Pancreas (tissue), 10 donors: ENCODE measurements around the gene TERT. TPM values are rescaled to one million over a fixed set of nuclear protein-coding genes. Genes with fewer than 3 reads are reported as not detected.

Experiments
- ATAC-seq, 4 donors: fragments of 200-7000 bp; cut with Tn5 transposase; one replicate each; pipeline versions ENCODE4 v1.8.0 to v1.9.1; 2020; ENCODE audit warnings: mild to moderate bottlenecking in 4 of 4, moderate library complexity in 4 of 4
- DNase-seq, 6 donors: peaks; one replicate each; pipeline ENCODE4 v3.0.0-alpha.2; 2020
- FAIRE-seq: peaks from 2 replicates; lab custom pipeline; 2012; peaks lifted over from hg19 to GRCh38; lab: Jason Lieb, UNC
- H3K27ac ChIP-seq, 4 donors: fragments of 200-600 bp; sonication (generic); 1 replicate in 3 of 4; 2 replicates in 1 of 4; pipeline versions ENCODE4 v1.5.0 to v1.8.0; 2020
- H3K27me3 ChIP-seq, 4 donors: fragments of 200-600 bp; one replicate each; pipeline ENCODE4 v1.8.0; 2021
- H3K36me3 ChIP-seq, 3 donors: fragments of 200-600 bp; sonication (generic) in 1 of 3; one replicate each; pipeline versions ENCODE4 v1.5.0 to v1.8.0; 2020 to 2021
- H3K4me1 ChIP-seq, 3 donors: fragments of 200-600 bp; one replicate each; pipeline ENCODE4 v1.8.0; 2021
- H3K4me3 ChIP-seq, 4 donors: fragments of 200-600 bp; sonication (generic) in 2 of 4; one replicate each; pipeline versions ENCODE4 v1.5.0 to v1.8.0; 2020 to 2021
- H3K9me3 ChIP-seq, 4 donors: fragments of 200-600 bp; one replicate each; pipeline ENCODE4 v1.8.0; 2021
- WGBS, 2 donors: extraction: QIAGEN DNeasy Blood & Tissue Kit; methylation state at CpG; one replicate each; pipeline ENCODE4 v1.1.7; 2013; 5-methylcytosine and 5-hydroxymethylcytosine counted together
- intact Hi-C, 3 donors: fragments of 100-400 bp; cut with DNase I; formaldehyde crosslinking; loops; one replicate each; pipeline versions ENCODE4 v1.11.1 to v1.14.2; 2022
- polyA plus RNA-seq, 2 donors: library from polyadenylated mRNA; stranded (reverse); fragments of 200-250 nt; gene quantifications; one replicate each; pipeline ENCODE4 v1.2.3, GENCODE V29; 2013
- total RNA-seq, 6 donors: library from RNA; stranded (reverse); fragmentation: NEBNext Ultra II Directional in 4 of 6; extraction: Animal tissue kit (Norgen Biotek cat#: 25700) in 4 of 6; gene quantifications; one replicate each; pipeline versions ENCODE4 v1.2.1 to v1.2.4, GENCODE V29; 2021 to 2023
- TF ChIP-seq, protein P1 (sequence below), 4 donors: fragments of 200-600 bp; sonication (generic) in 3 of 4; IDR thresholded peaks; one replicate each; pipeline versions ENCODE4 v1.5.0 to v1.8.0; 2021; ENCODE audit warnings: antibody characterized with exemption in 4 of 4
- donor health status: healthy with polysubstance abuse.
- donor health status: DM: no; HTN: no; CAD: no; lungs with moderate emphysema.
- donor health status: DM: no; HTN: no; CAD: no.
- donor health status: control.
- donor health status: control.
- donor health status: Bipolar disorder and iron deficiency.
- donor health status: DM: yes; HTN: yes; CAD: no.
- donor health status: DM: no; HTN: no; CAD: no.
- donor health status: DM: no; HTN: no; CAD: no.
- donor health status: DM: yes; HTN: yes; CAD: no.

Gene TERT
- total and polyA plus RNA-seq, 8 donors, result 0.06 to 0.28 (median 0.25) TPM; not detected in 5

DNA sequence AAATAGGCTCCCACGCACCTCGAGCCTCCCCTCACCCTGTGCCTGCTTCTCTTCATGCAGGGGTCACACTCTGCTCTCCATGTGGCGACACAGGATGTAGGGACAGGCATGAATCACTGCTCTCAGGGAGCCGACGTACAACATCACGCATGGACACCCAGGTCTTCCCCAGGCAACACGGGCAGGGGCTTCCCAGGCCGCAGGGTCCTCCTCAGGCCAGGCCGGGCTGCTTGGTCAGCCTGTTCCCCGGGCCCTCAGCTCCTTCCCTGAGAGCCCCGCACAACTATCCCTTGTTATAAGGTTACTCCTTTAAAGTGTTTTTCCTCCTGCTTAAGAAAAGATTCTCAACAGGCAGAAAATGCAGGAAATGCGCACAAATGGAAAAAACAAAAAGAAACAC lies 68.6 kb downstream of the TERT start:
- TF ChIP-seq, protein P1, sequence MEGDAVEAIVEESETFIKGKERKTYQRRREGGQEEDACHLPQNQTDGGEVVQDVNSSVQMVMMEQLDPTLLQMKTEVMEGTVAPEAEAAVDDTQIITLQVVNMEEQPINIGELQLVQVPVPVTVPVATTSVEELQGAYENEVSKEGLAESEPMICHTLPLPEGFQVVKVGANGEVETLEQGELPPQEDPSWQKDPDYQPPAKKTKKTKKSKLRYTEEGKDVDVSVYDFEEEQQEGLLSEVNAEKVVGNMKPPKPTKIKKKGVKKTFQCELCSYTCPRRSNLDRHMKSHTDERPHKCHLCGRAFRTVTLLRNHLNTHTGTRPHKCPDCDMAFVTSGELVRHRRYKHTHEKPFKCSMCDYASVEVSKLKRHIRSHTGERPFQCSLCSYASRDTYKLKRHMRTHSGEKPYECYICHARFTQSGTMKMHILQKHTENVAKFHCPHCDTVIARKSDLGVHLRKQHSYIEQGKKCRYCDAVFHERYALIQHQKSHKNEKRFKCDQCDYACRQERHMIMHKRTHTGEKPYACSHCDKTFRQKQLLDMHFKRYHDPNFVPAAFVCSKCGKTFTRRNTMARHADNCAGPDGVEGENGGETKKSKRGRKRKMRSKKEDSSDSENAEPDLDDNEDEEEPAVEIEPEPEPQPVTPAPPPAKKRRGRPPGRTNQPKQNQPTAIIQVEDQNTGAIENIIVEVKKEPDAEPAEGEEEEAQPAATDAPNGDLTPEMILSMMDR (IDR thresholded peaks at IDR 0.05), result no peak
- intact Hi-C loops, result no loop called here
- ATAC-seq (no peak), FAIRE-seq (no peak), DNase-seq (no peak)
- H3K27ac ChIP-seq, result no peak overlapping the region
- H3K9me3 ChIP-seq, result no peaks in the 10 kb centered on the region
- no peaks in the 10 kb centered on the region for H3K4me1 ChIP-seq
- no peak overlapping the region for H3K4me3 ChIP-seq
- no peaks in the 10 kb centered on the region for H3K36me3 ChIP-seq
- 68 to 85% methylated on average over 12 of the region's 12 CpGs for WGBS, 2 donors
- no peaks in the 10 kb centered on the region for H3K27me3 ChIP-seq

DNA sequence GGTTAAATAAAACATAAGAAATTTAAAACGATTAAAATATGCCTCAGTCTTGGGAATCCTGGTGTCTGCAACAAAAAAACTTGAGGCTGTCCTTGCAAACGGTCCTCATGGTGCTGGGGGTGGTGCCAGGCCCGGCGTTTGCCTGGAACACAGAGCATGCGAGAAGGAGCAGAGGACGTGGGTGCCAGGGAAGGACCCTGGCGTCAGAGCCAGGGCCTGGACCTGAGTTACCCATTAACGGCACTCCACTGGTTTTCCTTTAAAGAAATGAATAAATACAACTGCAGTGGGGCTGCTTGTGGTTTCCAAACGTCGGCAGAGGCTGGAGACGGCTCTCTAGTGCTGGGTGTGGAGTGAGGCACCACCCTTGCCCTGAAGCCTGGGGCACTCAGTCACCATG lies 69.8 kb downstream of the TERT start, which contains the start of gene SLC6A18:
TSS of gene SLC6A18 (plus strand) at position 301 of the 400 bp plus-strand sequence. CDS start at position 398, 97 bp downstream.
- H3K4me1 ChIP-seq, result no peaks in the 10 kb centered on the region
- intact Hi-C loops, result no loop called here
- no peaks in the 10 kb centered on the region for H3K36me3 ChIP-seq
- no peak for DNase-seq
- TF ChIP-seq, protein P1 (IDR thresholded peaks at IDR 0.05), result no peak
- WGBS, 2 donors, result 63% methylated on average over 11 of the region's 11 CpGs
- H3K4me3 ChIP-seq, result no peak within 1 kb of the TSS
- FAIRE-seq, result no peak
- no peak for ATAC-seq
- no peak within 1 kb of the TSS for H3K27ac ChIP-seq
- no peaks in the 10 kb centered on the region for H3K9me3 ChIP-seq
- H3K27me3 ChIP-seq, result no peaks in the 10 kb centered on the region

DNA sequence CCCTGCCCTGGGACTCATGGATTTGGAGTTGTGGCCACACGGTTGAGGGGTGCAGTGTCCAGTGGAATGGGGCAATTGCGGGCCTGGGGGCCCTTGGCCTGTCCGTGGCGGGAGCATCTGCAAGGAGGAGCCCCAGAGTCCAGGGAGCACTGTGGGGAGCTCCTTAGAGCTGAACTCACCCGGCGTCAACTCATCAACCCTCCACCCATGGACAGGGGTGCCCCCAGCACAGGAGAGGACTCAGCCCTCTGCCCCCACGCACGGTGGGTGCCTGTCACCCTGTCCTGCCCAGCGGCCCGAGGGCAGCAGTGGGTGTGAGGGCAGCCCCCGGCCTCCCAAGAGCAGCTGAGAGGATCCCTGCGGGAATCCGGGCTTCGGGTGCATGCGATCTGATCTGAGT lies 70.2 kb downstream of the TERT start:
- Histone ChIP-seq H3K27ac (no peak overlapping the region), H3K27me3 (no peaks in the 10 kb centered on the region), H3K9me3 (no peaks in the 10 kb centered on the region), H3K36me3 (no peaks in the 10 kb centered on the region), H3K4me3 (no peak overlapping the region), H3K4me1 (no peaks in the 10 kb centered on the region)
- 75 to 84% methylated on average over 15 of the region's 15 CpGs for WGBS, 2 donors
- DNase-seq (no peak), FAIRE-seq (no peak), ATAC-seq (no peak)
- intact Hi-C loops, result no loop called here
- TF ChIP-seq, protein P1 (IDR thresholded peaks at IDR 0.05), result no peak

DNA sequence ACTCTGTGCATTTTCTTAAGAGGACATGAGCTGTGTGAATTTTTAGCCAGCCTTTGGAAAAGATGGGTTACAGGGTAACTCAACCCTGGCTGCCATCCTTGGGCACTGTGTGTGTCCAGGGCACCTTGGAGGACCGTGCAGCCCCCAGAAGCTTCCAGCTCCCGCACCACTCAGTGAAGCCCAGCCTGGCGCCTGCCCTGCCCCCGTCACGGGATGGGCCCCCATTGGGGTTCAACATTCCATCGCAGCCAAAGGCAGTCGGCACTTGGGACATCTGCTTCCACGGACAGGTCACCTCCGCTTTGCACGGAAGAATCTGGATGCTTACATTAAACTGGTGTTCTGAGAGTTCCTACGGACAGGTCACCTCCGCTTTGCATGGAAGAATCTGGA lies 71.6 kb downstream of the TERT start:
- ATAC-seq (no peak), FAIRE-seq (no peak), DNase-seq (peak in 1 of 6 donors; percentile 41)
- TF ChIP-seq, protein P1 (IDR thresholded peaks at IDR 0.05), result no peak
- Histone ChIP-seq H3K4me1 (no peaks in the 10 kb centered on the region), H3K4me3 (no peak overlapping the region), H3K27ac (no peak overlapping the region), H3K9me3 (no peaks in the 10 kb centered on the region), H3K36me3 (no peaks in the 10 kb centered on the region), H3K27me3 (no peaks in the 10 kb centered on the region)
- 67 to 78% methylated on average over 12 of the region's 12 CpGs for WGBS, 2 donors
- intact Hi-C loops, result no loop called here

DNA sequence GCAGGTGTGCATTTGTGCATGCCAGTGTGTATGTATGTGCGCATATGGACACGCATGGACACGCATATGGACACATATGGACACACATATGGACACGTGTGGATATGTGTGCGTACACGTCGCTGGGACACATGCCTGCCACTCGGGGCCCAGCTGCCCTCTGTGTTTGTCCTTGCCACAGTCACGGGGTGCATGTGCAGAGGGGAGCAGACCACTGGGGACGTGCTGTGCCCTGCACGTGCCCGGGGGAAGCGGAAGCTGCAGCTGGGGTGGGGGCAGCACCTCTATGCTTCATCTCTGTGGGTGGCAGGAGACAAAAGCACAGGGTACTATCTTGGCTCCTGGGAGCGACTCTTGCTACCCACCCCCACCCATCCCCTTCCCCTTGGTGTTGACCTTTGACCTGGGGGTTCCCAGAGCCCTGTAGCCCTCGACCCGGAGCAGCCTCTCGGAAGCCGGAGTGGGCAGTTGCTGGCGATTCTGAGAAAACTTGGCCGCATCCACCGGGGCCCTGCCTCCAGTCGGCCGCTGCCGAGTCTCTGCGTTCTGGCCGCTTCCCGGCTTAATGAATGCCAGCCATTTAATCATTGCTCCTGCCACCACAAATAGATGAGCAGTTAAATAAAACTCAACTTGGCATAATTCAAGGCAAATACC lies 72.1 kb downstream of the TERT start:
- no peaks in the 10 kb centered on the region for H3K36me3 ChIP-seq
- H3K9me3 ChIP-seq, result no peaks in the 10 kb centered on the region
- no peaks in the 10 kb centered on the region for H3K4me1 ChIP-seq
- TF ChIP-seq, protein P1 (IDR thresholded peaks at IDR 0.05), result no peak
- FAIRE-seq (no peak), ATAC-seq (peak in 1 of 4 donors; percentile 30), DNase-seq (peak in 1 of 6 donors; percentile 68)
- no peaks in the 10 kb centered on the region for H3K27me3 ChIP-seq
- intact Hi-C loops, result no loop called here
- H3K27ac ChIP-seq, result no peak overlapping the region
- WGBS, 2 donors, result 58 to 62% methylated on average over 27 of the region's 27 CpGs
- no peak overlapping the region for H3K4me3 ChIP-seq
